Right cardiac atrium (tissue), 5 donors: Measurements from ENCODE around the gene COL4A2. TPM values are rescaled to one million over a fixed set of nuclear protein-coding genes. Genes with fewer than 3 reads are reported as not detected.

Source experiments
- ATAC-seq, 2 donors: fragments of 200-7000 bp; cut with Tn5 transposase; one replicate each; pipeline versions ENCODE4 v1.8.0 to v1.9.1; 2020; ENCODE audit warnings: moderate library complexity in 2 of 2, mild to moderate bottlenecking in 1 of 2
- DNase-seq, 3 donors: peaks; one replicate each; pipeline ENCODE4 v3.0.0-alpha.2; 2020
- H3K27ac ChIP-seq: one replicate; pipeline ENCODE4 v1.5.1; 2013; ENCODE audit warnings: mild to moderate bottlenecking, low read length, control low read depth, moderate library complexity
- H3K27me3 ChIP-seq: one replicate; pipeline ENCODE4 v1.6.1; 2013; ENCODE audit not compliant: control insufficient read depth, insufficient read depth
- H3K4me1 ChIP-seq: one replicate; pipeline ENCODE4 v1.6.1; 2013; ENCODE audit warnings: low read length; ENCODE audit not compliant: control insufficient read depth, insufficient read depth
- H3K4me3 ChIP-seq: one replicate; pipeline ENCODE4 v1.5.1; 2013; ENCODE audit warnings: low read length, control low read depth
- H3K9me3 ChIP-seq: one replicate; pipeline ENCODE4 v1.6.1; 2013; ENCODE audit warnings: low read length; ENCODE audit not compliant: control insufficient read depth
- WGBS: extraction: QIAGEN DNeasy Blood & Tissue Kit; methylation state at CpG from one replicate; pipeline ENCODE4 v1.1.7; 2013; 5-methylcytosine and 5-hydroxymethylcytosine counted together
- intact Hi-C, 4 donors: fragments of 100-400 bp; cut with DNase I; formaldehyde crosslinking; loops; one replicate each; pipeline versions ENCODE4 v1.11.0 to v1.14.0; 2022 to 2023
- polyA plus RNA-seq: library from polyadenylated mRNA; stranded (reverse); fragments of 200-250 nt; gene quantifications from one replicate; pipeline ENCODE4 v1.2.3, GENCODE V29; 2013
- total RNA-seq, 4 donors: library from RNA; stranded (reverse); fragmentation: NEBNext Ultra II Directional; extraction: Animal tissue kit (Norgen Biotek cat#: 25700); gene quantifications; one replicate each; pipeline ENCODE4 v1.2.1, GENCODE V29; 2021
- donor health status: healthy with polysubstance abuse.
- donor health status: DM: no; HTN: yes; CAD: no.
- donor health status: DM: no; HTN: no; CAD: no.
- donor health status: DM: no; HTN: yes; CAD: no; lungs with severe emphysema.
- donor health status: DM: yes; HTN: yes; CAD: no.

COL4A2 gene
- total and polyA plus RNA-seq, 5 donors: 84.7 to 268 (median 103) TPM

- H3K27me3 ChIP-seq: no peaks in the 10 kb centered on the region
- peak overlapping the region; percentile 59 for H3K27ac ChIP-seq
- ATAC-seq (no peak), DNase-seq (no peak)
- 64% methylated on average over 10 of the region's 10 CpGs for WGBS
- peaks cover 8% of the 10 kb centered on the region for H3K4me1 ChIP-seq
- no peaks in the 10 kb centered on the region for H3K9me3 ChIP-seq
- intact Hi-C loops: no loop called here
- H3K4me3 ChIP-seq: no peak overlapping the region
Measured at GRCh38 chr13:110521296-110521680, 214.2 kb downstream of the COL4A2 start.

- Histone ChIP-seq H3K27me3 (no peaks in the 10 kb centered on the region), H3K4me3 (no peak overlapping the region), H3K4me1 (peaks cover 11% of the 10 kb centered on the region), H3K27ac (peak overlapping the region; percentile 22), H3K9me3 (no peaks in the 10 kb centered on the region)
- intact Hi-C loops: no loop called here
- ATAC-seq (no peak), DNase-seq (no peak)
- 88% methylated on average over 7 of the region's 7 CpGs for WGBS
Measured at GRCh38 chr13:110521946-110522345, 214.9 kb downstream of the COL4A2 start.

- no peaks in the 10 kb centered on the region for H3K9me3 ChIP-seq
- DNase-seq (no peak), ATAC-seq (no peak)
- H3K27ac ChIP-seq: peak overlapping the region; percentile 10
- intact Hi-C loops: no loop called here
- 77% methylated on average over 5 of the region's 5 CpGs for WGBS
- H3K27me3 ChIP-seq: no peaks in the 10 kb centered on the region
- H3K4me3 ChIP-seq: no peak overlapping the region
- H3K4me1 ChIP-seq: peaks cover 11% of the 10 kb centered on the region
Measured at GRCh38 chr13:110522721-110523120, 215.6 kb downstream of the COL4A2 start.

- DNase-seq (no peak), ATAC-seq (no peak)
- H3K27me3 ChIP-seq: no peaks in the 10 kb centered on the region
- H3K4me3 ChIP-seq: no peak overlapping the region
- peak overlapping the region; percentile 24 for H3K27ac ChIP-seq
- intact Hi-C loops: no loop called here
- no peaks in the 10 kb centered on the region for H3K9me3 ChIP-seq
- H3K4me1 ChIP-seq: peaks cover 11% of the 10 kb centered on the region
- 72% methylated on average over 9 of the region's 9 CpGs for WGBS
Measured at GRCh38 chr13:110523180-110523579, 216.1 kb downstream of the COL4A2 start.

GRCh38 chr13:110523838-110524540, 216.9 kb downstream of the COL4A2 start:
- no peaks in the 10 kb centered on the region for H3K27me3 ChIP-seq
- H3K4me3 ChIP-seq: no peak overlapping the region
- WGBS: 74% methylated on average over 17 of the region's 17 CpGs
- DNase-seq (no peak), ATAC-seq (no peak)
- H3K9me3 ChIP-seq: no peaks in the 10 kb centered on the region
- H3K27ac ChIP-seq: peak overlapping the region; percentile 78
- intact Hi-C loops: no loop called here
- H3K4me1 ChIP-seq: peaks cover 11% of the 10 kb centered on the region

GRCh38 chr13:110524541-110525257, 217.6 kb downstream of the COL4A2 start:
- H3K27me3 ChIP-seq: no peaks in the 10 kb centered on the region
- peak overlapping the region; percentile 78 for H3K27ac ChIP-seq
- no peaks in the 10 kb centered on the region for H3K9me3 ChIP-seq
- DNase-seq (peak; percentile 83 to 93 (median 89)), ATAC-seq (peak; percentile 60 to 66)
- H3K4me3 ChIP-seq: no peak overlapping the region
- intact Hi-C loops: no loop called here
- 48% methylated on average over 21 of the region's 21 CpGs for WGBS
- H3K4me1 ChIP-seq: peaks cover 11% of the 10 kb centered on the region

GRCh38 chr13:110525328-110526319, 218.5 kb downstream of the COL4A2 start:
- no peaks in the 10 kb centered on the region for H3K9me3 ChIP-seq
- no peak overlapping the region for H3K4me3 ChIP-seq
- no peaks in the 10 kb centered on the region for H3K27me3 ChIP-seq
- peak overlapping the region; percentile 44 for H3K27ac ChIP-seq
- intact Hi-C loops: no loop called here
- DNase-seq (no peak), ATAC-seq (peak; percentile 51 to 61)
- peaks cover 11% of the 10 kb centered on the region for H3K4me1 ChIP-seq
- 65% methylated on average over 25 of the region's 25 CpGs for WGBS

- intact Hi-C loops: no loop called here
- Histone ChIP-seq H3K27me3 (no peaks in the 10 kb centered on the region), H3K9me3 (no peaks in the 10 kb centered on the region), H3K27ac (no peak overlapping the region), H3K4me3 (no peak overlapping the region), H3K4me1 (peaks cover 11% of the 10 kb centered on the region)
- ATAC-seq: no peak
- WGBS: 52% methylated on average over 5 of the region's 5 CpGs
- no peak for DNase-seq
Measured at GRCh38 chr13:110528371-110528770, 221.3 kb downstream of the COL4A2 start.

GRCh38 chr13:110528911-110529310, 221.8 kb downstream of the COL4A2 start:
- no peaks in the 10 kb centered on the region for H3K9me3 ChIP-seq
- DNase-seq: no peak
- H3K27me3 ChIP-seq: no peaks in the 10 kb centered on the region
- H3K4me1 ChIP-seq: peaks cover 8% of the 10 kb centered on the region
- ATAC-seq: no peak
- intact Hi-C loops: no loop called here
- peak overlapping the region; percentile 32 for H3K27ac ChIP-seq
- WGBS: 82% methylated on average over 6 of the region's 6 CpGs
- no peak overlapping the region for H3K4me3 ChIP-seq

- peak overlapping the region; percentile 32 for H3K27ac ChIP-seq
- H3K4me3 ChIP-seq: no peak overlapping the region
- no peak for ATAC-seq
- intact Hi-C loops: no loop called here
- no peaks in the 10 kb centered on the region for H3K27me3 ChIP-seq
- peaks cover 8% of the 10 kb centered on the region for H3K4me1 ChIP-seq
- no peaks in the 10 kb centered on the region for H3K9me3 ChIP-seq
- DNase-seq: peak in 1 of 3 donors; percentile 51
- 80% methylated on average over 20 of the region's 23 CpGs for WGBS
Measured at GRCh38 chr13:110529522-110530311, 222.6 kb downstream of the COL4A2 start.
